Measurements from ENCODE around the gene LRP1B. TPM values are rescaled to one million over a fixed set of nuclear protein-coding genes. Genes with fewer than 3 reads are reported as not detected.

Gene LRP1B
- total and polyA plus RNA-seq, 2 of the 8 experiments (the other 6 are each of a cell fraction or from before 2014, with no cell fraction given), result 0.03 TPM; not detected in 1

DNA sequence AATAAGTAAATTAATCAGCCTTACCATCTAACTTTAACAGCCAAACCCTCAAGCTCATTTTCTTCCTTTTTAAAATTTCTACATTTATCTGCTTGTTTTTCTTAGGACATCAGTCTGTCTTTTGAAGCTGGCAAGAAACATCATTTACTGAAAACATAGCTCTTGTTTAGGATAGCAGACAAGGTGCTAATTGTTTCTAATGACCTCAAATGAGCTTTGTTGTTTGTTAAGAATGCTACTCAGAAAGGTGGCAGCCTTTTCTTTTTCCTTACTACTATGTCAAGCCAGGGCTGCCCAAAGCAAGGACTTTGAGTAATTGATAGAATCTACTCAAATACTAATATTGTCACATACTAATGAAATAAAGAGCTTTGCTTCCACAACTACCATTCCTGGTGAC is 171.8 kb downstream of the LRP1B start:
- DNase-seq (ENCODE audit: low read depth in 1 of 2, low spot score in 2 of 2), result no peak
- no peak overlapping the region for H4K8ac ChIP-seq (ENCODE audit: extremely low read depth, insufficient read depth, low read length)
- no peaks in the 10 kb centered on the region for H3K9me3 ChIP-seq (ENCODE audit: insufficient read depth in 2 of 2, low read depth in 1 of 2, low read length in 1 of 2)
- H3K9ac ChIP-seq (replicated peaks in 1 of 4; ENCODE audit: extremely low read depth in 1 of 4, low read depth in 3 of 4, low read length in 3 of 4), result no peak overlapping the region
- H2BK12ac ChIP-seq (ENCODE audit: low read depth, low read length), result no peak overlapping the region
- H3K4me2 ChIP-seq (ENCODE audit: insufficient read depth in 1 of 2, low read depth in 2 of 2, low read length in 2 of 2), result no peak overlapping the region
- no peaks in the 10 kb centered on the region for H3K79me2 ChIP-seq (ENCODE audit: control insufficient read depth in 1 of 2, insufficient read depth in 2 of 2, low read length in 2 of 2)
- H3K36me3 ChIP-seq (ENCODE audit: control insufficient read depth in 2 of 4, insufficient read depth in 4 of 4, low read length in 3 of 4), result no peaks in the 10 kb centered on the region
- POLR2A ChIA-PET (ENCODE audit: partially characterized antibody), result no interaction called here
- H4K5ac ChIP-seq (ENCODE audit: insufficient read length, low read depth, low read length), result no peak overlapping the region
- no peak overlapping the region for H2BK5ac ChIP-seq (ENCODE audit: low read depth, low read length)
- no peak overlapping the region for H2BK15ac ChIP-seq (ENCODE audit: low read length)
- no peaks in the 10 kb centered on the region for H3K23me2 ChIP-seq (ENCODE audit: low read depth, low read length)
- H2BK120ac ChIP-seq (replicated peaks; ENCODE audit: low read depth, low read length), result no peak overlapping the region
- no peak overlapping the region for H2BK20ac ChIP-seq (ENCODE audit: low read length)
- H3K14ac ChIP-seq (ENCODE audit: insufficient read length), result no peak overlapping the region
- no peak overlapping the region for H3K56ac ChIP-seq (replicated peaks; ENCODE audit: insufficient read length, low read depth, low read length)
- H3K27ac ChIP-seq (ENCODE audit: low read depth, low read length), result no peak overlapping the region
- no peak overlapping the region for H4K91ac ChIP-seq (replicated peaks; ENCODE audit: insufficient read length, low read length)
- TF ChIP-seq CBX8 (IDR thresholded peaks at IDR 0.05; ENCODE audit: borderline replicate concordance, low read depth, low read length), result no peak
- no peak for TF ChIP-seq KDM4A (IDR thresholded peaks at IDR 0.05; ENCODE audit: low read depth, low read length, severe bottlenecking)
- no peak for TF ChIP-seq SP1 (IDR thresholded peaks at IDR 0.05; ENCODE audit: low read depth, low read length)
- no peak for TF ChIP-seq FOSL1 (IDR thresholded peaks at IDR 0.05; ENCODE audit: insufficient read depth, low read depth, low read length)
- TF ChIP-seq POLR2AphosphoS5 (IDR thresholded peaks at IDR 0.05; ENCODE audit: low read depth, low read length), result no peak
- TF ChIP-seq CHD2 (IDR thresholded peaks at IDR 0.05; ENCODE audit: low read length), result no peak
- no peaks in the 10 kb centered on the region for H3K4me1 ChIP-seq (replicated peaks in 1 of 4; ENCODE audit: control insufficient read depth in 3 of 4, insufficient read depth in 4 of 4, low read length in 3 of 4)
- H3K27me3 ChIP-seq (replicated peaks in 1 of 4; ENCODE audit: control insufficient read depth in 3 of 4, extremely low read depth in 1 of 4, insufficient read depth in 3 of 4, low read length in 3 of 4), result no peaks in the 10 kb centered on the region
- H4K20me1 ChIP-seq (replicated peaks in 1 of 2; ENCODE audit: control insufficient read depth in 1 of 2, insufficient read depth in 2 of 2, low read length in 2 of 2), result no peaks in the 10 kb centered on the region
- no peak overlapping the region for H3K23ac ChIP-seq (ENCODE audit: insufficient read length)
- no peak overlapping the region for H3K18ac ChIP-seq (ENCODE audit: extremely low read depth, low read length)
- no peak overlapping the region for H3K4me3 ChIP-seq (ENCODE audit: extremely low read depth in 1 of 4, insufficient read depth in 2 of 4, low read depth in 3 of 4, low read length in 4 of 4)
- no peaks in the 10 kb centered on the region for H3K79me1 ChIP-seq (ENCODE audit: low read depth, low read length)
- no peak for FAIRE-seq
- CTCF ChIA-PET (ENCODE audit: partially characterized antibody), result interaction anchor here (1.5 kb wide), 2 partner anchors 12 to 30 kb away, joined by 3 to 4 read pairs; no protein-coding TSS in a partner anchor
- H3K4ac ChIP-seq (replicated peaks; ENCODE audit: insufficient read length, low read depth, low read length), result no peak overlapping the region
- H2AFZ ChIP-seq (ENCODE audit: low read length), result no peak overlapping the region
- no peak overlapping the region for H2AK5ac ChIP-seq (ENCODE audit: low read depth, low read length)

Data from H1 (cell line).